Stomach (tissue), 4 donors: ENCODE measurements around the gene CTNNA1.

Source experiments
- POLR2A ChIP-seq, 4 donors: fragments of 450-650 bp; IDR thresholded peaks; one replicate each; pipeline ENCODE4 v1.6.1; 2016; ENCODE audit warnings: antibody characterized with exemption in 4 of 4, control low read depth in 2 of 4, mild to moderate bottlenecking in 1 of 4, moderate library complexity in 1 of 4
- TF ChIP-seq, protein P1 (sequence below), 7 experiments: fragments of 450-650 bp in 4 of 7; fragments of 200-600 bp in 3 of 7; sonication (generic) in 3 of 7; IDR thresholded peaks; one replicate each; pipeline ENCODE4 v1.5.1; 2016 to 2019; ENCODE audit warnings: antibody characterized with exemption in 7 of 7, control low read depth in 2 of 7, mild to moderate bottlenecking in 1 of 7

DNA sequence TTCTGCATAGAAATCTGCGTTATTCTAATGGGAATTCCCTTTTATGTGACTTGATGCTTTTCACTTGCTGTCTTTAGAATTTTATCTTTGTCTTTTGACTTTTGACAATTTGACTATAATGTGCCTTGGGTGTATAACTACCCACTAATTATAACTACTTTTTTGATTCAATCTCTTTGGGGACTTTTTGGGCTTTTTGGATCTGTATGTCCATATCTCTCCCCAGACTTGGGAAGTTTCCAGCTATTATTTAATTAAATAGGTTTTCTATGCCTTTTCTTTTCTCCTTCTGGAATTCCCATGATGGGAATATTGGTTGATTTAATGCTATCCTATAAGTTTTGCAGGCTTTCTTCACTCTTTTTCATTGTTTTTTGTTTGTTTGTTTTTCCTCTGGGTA is 64.0 kb downstream of the CTNNA1 start:
- TF ChIP-seq, protein P1, sequence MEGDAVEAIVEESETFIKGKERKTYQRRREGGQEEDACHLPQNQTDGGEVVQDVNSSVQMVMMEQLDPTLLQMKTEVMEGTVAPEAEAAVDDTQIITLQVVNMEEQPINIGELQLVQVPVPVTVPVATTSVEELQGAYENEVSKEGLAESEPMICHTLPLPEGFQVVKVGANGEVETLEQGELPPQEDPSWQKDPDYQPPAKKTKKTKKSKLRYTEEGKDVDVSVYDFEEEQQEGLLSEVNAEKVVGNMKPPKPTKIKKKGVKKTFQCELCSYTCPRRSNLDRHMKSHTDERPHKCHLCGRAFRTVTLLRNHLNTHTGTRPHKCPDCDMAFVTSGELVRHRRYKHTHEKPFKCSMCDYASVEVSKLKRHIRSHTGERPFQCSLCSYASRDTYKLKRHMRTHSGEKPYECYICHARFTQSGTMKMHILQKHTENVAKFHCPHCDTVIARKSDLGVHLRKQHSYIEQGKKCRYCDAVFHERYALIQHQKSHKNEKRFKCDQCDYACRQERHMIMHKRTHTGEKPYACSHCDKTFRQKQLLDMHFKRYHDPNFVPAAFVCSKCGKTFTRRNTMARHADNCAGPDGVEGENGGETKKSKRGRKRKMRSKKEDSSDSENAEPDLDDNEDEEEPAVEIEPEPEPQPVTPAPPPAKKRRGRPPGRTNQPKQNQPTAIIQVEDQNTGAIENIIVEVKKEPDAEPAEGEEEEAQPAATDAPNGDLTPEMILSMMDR (IDR thresholded peaks at IDR 0.05): no peak
- no peak for TF ChIP-seq POLR2A (IDR thresholded peaks at IDR 0.05)
